GM21717 (cell line): Measurements from ENCODE around the gene KSR2.

Experiments
- ATAC-seq: cut with Tn5 transposase; IDR thresholded peaks from one replicate; pipeline ENCODE4 v1.9.1; 2021; ENCODE audit warnings: mild to moderate bottlenecking, moderate library complexity; ENCODE audit not compliant: unreplicated experiment

The KSR2 gene

DNA sequence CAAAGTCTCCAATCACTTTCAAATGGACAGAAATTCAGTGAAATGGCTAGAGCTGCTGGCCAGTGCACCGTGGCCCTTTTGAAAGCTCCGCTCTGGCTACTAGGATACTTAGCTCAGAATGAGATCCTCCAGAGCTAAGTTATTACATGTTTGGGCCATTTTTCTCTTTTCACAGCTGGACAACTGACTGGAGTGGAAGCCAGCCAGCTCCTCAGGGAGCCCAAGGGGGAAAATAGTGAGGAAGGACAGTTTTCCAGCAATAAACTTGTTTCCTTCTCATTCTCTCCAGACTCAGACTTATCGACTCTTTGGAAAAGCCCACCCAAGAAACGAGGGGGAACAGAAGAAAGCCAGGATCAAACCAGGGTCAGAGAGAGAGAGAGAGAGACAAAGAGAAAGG is 266.0 kb downstream of the KSR2 start:
- ATAC-seq = no peak

DNA sequence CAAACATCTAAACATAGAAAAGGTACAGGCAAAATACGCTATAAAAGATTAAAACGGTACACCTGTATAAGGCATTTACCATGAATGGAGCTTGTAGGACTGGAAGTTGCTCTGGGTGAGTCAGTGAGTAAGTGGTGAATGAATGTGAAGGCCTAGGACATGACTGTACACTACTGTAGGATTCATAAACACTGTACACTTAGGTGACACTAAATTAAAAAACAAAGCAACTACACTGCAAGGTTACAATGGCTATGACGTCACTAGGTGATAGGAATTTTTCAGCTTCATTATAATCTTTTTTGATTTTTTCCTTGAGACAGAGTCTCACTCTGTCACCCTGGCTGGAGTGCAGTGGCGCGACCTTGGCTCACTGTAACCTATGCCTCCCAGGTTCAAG is 269.2 kb downstream of the KSR2 start:
- ATAC-seq = no peak

DNA sequence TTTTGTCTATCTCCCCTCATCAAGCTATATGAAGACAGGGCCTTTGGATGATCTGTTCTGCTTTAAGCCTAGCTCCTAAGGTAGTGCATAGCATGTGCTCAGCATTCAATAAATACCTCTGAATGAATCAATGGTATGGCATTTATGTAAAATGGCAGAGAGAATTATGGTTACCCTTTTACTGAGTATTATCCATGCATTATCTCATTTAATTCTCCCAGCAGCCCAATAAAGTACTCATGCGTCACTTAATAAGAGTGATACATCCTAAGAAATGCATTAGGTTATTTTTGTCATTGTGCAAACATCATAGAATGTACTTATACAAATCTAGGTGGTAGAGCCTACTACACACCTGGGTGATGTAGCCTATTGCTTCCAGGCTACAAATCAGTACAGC is 269.7 kb downstream of the KSR2 start:
- no peak for ATAC-seq

DNA sequence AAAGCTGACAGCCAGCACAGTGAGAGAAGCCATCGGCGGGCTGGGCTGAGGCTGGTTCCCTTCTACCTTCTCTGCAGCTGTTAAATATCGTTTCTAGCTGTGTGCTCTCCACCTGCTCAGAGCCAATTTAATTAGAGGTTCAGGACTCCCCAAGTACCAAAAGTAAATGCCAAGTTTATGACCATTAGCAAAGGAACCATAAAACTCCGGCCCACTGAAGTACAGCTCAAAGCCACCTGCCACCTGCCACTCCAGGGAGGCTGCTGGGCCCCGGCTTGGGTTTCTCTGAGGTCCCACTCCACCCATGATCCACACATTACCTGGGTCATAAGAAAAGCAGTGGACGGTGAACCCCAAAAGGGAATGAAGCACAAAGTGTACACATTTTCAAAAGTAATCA is 272.8 kb downstream of the KSR2 start:
- no peak for ATAC-seq

DNA sequence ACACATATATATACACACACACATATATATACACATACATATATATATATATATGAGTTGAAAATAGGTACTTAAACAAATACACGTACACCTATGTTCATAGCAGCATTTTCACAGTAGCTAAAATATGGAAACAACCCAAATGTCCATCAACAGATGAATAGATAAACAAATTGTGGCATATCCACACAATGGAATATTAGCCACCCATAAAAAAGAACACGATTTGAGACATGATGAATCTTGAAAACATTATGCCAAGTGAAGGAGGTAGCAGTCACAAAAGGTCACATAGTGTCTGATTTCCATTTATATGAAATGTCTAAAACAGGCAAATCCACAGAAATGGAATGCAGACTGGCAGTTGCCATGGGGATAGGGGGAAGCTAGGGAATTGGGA is 276.3 kb downstream of the KSR2 start:
- no peak for ATAC-seq

DNA sequence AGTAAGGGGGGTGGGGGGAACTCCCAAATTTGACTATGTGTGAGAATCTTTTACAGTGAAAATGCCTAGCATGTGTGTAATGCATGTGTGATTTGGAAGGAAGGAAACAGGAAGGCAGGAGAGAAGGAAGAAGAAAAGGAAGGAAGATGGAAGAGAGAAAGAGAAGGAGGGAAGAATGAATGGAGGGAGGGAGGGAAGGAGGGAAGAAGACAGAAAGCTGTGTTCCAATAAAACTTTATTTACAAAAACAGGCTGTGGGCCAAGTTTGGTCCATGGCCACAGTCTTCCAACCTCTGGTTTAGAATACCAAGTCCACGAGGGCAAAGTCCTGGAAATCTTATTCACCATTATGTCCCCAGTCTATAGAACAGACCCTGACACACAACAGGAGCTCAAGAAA is 278.9 kb downstream of the KSR2 start:
- no peak for ATAC-seq

DNA sequence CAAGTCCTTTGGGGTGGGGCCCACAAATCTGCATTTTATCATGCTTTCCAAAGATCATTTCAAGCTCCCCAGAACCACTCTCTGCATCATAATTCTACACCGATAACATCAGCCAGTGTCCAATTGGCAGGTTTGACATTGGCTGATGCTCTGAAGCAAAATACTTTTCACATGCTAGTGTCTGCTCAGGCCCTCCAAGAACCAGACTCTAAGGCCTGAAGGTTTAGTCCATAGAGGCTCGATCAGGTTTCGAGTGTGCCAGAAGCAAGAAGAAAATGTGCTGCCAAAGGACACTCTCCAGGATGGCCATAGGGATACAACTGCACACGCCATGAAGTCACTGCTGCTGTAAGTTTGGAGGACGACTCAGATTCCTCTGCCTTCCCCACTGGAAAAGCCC is 280.3 kb downstream of the KSR2 start:
- ATAC-seq = no peak

DNA sequence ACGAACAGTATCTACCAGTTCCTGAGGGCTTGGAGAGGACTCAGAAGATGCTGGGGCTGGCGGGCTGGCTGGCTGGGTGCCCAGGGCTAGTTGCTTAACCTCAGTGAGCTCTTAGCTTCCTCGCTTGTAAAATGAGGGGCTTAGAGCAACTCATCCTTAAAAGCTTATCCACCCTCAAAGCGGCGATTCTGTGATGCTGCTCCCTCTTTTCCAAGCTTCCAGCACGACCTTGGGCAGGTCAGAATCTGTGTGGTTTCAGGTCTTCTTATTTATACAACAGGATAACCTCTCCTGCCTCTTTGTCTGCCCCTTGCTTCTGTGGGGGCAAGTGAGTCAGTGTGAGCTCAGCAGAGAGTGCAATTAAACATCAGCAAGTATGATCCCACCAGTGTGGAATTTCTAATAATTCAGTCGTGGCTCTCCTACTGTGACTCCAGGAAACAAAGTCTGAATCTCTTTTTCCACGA is 281.8 kb downstream of the KSR2 start:
- ATAC-seq = no peak

DNA sequence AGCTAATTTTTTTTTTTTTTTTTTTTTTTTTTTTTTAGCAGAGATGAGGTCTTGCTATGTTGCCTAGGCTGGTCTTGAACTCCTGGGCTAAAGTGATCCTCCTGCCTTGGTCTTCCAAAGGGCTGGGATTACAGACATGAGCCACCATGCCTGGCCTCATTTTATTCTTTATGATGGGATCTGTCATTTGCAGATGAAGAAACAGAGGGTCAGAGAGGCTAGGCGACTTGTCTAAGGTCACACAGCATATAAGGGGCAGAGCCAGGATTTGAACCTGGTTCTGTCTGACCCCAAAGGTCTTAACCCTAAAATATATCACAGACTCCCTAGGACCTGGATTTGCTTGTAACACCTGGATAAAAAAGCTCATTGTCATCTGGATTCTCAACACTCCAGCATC is 282.6 kb downstream of the KSR2 start:
- ATAC-seq = no peak

DNA sequence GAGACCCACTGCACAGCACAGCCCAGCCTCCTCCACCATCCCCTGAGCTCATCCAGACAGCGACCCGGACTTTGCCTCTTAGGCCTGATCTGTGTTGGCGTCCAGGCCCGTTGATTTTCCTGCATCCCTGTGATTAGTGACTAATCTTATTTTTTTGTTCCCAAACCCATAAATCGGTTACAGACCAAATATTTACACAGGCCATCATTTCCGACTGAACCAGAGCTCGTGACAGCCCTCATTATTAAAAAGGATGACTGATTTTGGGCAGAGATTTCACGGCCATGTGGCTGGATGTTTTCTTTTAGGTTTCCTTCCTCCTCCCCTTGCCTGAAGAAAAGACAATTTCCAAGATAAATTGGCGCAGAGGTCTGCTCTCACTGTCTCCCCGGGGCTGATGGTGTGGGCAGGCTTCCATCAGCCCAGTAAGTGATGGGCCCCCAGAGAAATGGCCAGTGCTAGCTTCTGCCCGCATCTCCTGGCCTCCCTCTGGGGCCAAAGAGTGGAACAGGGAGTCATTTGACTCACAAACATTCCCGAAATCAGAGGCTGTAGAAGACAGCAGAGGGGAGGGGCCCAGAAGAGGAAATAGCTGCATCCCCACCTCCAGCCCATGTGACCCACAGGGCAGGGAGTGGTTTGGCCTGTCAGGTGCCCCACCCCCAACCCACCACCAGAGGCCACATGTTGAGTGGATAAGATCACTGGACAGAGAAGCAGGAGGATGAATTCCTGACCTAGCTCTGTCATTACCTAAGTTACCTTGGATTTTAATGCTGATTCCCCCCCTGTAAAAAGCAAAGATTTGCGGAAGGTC is 283.5 kb downstream of the KSR2 start:
- no peak for ATAC-seq

DNA sequence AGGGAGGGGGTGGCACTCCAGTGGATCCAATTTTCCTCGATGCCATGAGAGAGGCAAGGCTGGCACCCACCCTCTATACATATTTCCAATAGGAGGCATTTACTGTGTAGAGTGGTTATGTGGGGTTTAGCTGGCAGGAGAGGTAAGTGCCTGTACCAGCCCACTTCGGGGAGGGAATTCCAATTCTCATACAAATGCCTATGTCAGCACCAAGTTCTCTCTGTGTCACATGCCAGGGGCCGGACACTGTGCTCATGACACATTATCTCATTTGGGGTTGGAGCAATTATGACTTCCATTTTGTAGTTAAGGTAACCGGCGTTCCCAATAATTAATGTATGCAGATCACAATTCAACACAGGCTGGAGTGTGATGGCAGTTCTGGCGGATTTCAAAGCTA is 284.3 kb downstream of the KSR2 start:
- ATAC-seq = no peak

DNA sequence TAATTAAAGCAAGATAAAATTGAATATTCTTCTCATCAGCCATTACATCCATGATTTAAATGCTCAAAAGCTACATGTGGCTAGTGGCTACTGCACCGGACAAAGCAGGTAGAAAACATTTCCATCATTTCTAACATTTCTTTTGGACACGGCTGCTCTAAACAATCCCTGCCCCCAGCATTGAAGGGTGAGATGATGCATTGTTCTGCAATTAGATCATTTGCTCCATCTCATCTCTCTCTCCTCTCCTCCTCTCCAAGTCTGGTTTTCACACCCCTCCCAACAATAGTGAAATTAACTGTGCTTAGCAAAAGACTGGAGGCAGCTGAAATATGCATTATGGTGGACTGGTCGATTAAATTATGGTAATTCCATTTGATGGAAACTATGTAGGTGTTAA is 288.5 kb downstream of the KSR2 start:
- no peak for ATAC-seq

DNA sequence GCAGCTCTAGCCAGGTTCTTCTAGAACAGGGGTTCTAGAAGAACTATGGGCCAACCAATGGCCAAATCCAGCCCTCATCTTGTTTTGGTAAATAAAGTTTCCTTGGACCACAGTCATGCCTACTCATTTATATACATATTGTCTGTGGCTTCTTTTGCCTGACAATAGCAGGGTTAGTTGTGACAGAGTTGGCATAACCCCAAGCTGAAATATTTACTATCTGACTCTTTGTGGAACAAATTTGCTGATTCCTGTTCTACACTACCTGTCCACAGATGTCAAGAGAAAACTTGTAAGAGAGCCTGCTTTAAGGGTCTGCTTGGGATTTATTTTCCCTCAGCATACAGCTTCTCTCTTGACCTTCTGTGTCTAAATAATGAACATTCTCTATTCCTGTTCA is 289.0 kb downstream of the KSR2 start:
- ATAC-seq = no peak

DNA sequence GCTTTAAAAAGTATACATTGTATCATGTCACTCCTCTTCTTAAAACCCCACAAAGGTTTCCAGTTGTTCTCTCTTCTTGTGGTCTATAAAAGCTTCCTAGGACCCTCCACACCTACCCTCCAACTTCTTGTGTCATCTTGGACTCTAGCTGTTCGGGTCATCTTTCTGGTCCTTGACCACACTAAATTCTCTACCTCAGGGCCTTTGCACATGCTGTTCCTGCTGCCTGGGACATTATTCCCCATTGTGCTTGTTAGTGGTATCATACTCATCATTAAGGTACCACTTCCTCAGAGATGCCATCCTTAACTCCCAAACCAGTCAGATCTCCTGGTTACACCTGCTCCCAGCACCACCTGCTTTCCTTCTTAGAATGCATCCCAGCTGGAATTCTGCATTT is 294.0 kb downstream of the KSR2 start:
- no peak for ATAC-seq

DNA sequence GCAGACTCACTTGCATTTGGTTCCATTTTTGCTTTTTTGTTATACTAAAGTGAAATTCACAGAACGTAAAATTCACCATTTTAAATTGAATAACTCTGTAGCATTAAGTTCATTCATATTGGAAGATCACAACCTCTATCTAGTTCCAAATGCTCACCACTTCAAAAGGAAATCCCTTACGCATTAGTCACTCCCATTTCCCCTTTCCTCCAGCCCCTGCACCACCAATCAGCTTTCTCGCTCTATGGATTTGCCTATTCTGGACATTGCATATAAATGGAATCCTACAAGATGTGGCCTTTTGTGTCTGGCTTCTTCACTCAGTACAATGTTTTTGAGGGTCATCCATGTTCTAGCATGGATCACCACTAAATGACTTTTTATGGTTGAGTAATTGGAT is 294.5 kb downstream of the KSR2 start:
- ATAC-seq = no peak

DNA sequence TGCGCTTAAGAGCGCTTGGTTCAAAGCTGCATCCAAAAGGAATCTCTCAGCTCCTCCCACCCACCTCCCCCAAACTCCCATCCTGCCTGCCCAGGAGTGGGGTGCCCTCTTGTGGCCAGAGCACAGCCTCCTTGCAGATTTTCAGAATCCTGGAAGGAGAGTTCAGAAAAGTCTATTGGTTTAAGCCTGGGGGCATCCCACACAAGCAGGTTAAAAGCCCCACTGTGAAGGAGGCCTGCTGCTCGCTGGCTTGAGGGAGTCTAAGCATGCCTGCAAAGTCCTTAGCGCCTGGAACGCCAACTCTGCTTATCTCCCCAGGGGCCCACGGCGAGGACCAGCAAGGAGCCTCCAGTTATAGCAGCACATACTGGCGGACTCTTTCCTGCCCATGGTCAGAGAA is 297.1 kb downstream of the KSR2 start:
- ATAC-seq = no peak

DNA sequence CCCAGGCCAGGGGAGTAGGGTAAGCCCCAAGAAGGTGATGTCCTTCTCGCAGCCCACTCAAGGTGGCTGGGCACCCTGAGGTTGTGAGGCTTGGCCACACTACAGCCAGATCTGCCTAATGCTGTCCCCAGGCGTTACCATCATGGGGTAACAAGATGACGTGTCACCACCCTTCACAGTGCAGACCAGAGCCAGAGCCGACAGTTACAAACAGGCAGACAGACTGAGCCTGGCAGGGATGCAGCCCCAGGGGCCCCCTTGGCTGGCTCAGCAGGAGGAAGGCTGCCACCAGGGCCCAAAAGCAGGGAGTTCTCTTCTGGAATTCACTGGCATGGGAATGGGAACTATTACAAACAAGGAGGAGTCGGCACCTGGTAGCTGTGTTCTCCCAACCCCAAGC is 304.6 kb downstream of the KSR2 start:
- ATAC-seq = no peak

DNA sequence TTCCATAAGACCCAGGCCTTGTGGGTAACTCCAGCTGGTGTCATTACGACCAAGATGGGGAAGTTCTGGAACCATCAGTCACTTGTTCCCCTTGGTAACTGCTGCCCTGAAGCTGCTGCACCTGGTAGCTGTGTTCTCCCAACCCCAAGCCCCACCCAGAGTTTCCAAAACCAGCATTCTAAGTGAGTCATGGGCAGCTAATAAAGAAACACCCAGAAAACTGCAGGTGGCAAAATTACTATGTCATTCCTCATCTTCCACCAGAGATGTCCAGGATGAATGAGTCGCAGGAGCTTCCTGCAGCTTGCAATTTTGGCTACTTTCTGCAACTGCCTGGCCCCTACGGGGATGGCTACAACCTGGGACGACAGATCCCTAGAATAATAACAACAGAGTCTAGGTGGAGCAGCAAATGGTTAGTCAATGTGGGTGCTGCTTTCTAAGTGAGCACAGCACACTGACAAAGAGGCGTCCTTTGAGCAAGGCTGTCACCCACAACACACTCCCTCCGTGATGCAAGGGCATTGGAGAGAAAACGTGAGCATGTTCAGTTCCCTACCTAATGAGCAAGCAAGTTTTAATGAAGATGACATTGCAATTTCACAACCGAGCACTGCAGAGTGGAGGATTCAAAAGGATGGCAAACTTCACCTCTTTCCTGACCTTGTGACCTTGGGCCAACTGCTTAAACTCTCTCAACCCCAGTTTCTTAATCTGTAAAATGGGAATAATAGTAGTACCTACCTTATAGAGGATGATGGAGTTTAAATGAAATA is 306.0 kb downstream of the KSR2 start:
- no peak for ATAC-seq

DNA sequence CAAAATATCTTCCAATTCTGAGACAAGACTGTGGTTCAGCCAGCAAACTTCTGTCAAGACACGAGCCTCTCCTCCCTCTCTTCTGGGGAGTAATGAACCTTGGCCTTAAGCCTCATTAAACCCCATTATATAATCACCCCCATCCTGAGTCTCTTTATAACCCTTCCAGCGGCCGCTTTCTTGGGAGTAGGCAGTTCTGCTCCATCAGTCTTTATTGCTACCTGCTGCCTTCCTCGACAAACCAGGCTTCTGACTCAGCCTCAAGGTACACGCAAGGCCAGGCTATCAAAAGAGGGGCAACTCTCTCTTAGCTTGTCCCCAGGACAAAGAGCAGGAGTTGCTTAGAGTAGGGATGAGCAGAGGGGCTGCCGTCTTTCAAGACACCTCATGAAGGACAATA is 306.6 kb downstream of the KSR2 start:
- no peak for ATAC-seq

DNA sequence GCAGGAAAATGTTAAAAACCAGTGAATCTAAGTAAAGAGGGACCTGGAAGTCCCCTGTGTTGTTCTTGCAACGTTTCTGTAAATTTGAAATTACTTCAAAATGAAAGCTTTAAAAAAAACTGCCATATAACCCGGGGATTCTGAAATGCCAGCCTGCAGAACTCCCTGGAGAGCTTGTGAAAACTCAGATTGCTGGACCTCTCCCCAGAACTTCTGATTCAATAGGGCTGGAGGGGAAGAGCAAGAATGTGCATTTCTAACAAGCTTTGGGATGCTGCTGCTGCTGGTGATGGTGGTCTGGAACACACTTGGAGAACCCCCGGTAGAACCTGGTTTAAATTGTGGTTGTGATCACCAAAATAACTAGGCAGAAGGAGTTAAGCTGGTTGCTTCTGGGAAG is 307.3 kb downstream of the KSR2 start:
- no peak for ATAC-seq

DNA sequence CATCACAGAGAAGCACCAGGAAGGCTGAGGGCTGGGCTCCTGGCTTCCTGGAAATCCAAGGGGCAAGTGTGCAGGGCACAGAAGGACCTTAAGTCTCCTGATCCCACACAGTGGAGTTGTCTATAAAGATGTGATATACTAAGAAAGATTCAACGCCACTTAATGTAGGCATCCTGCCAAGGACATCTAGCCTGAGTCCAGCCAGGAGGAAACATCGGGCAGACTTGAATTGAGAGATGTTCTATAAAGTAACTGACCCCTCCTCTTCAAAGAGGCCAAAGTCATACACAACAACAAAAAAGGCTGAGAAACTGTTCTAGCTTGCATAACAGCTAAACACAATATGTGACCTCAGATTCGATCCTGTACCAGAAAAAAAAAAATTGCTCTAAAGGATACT is 307.9 kb downstream of the KSR2 start:
- no peak for ATAC-seq

DNA sequence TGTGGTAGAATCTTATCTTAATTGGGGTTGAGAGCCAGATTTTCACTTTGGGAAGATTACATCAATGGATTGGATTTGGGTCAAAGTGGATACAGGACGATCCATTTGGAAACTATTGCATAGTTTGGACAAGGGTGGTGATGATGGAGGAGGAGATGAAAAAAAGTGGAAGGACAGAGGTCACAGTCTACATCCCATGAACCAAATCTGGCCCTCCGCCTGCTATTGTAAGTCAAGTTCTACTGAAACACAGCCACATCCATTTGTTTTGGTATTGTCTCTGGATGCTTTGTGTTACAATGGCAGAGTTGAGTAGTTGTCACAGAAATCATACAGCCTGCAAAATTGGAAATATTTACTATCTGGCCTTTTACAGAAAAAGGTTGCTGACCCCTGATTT is 310.6 kb downstream of the KSR2 start:
- no peak for ATAC-seq
